LHCN-M2 (cell line): ENCODE data around the gene SLC22A23. TPM values are rescaled to one million over a fixed set of nuclear protein-coding genes. Genes with fewer than 3 reads are reported as not detected.
A peak's percentile ranks its signal among the peaks of the same experiment; 100 is the strongest.

Experiments used
- DNase-seq: peaks from one replicate; pipeline ENCODE4 v3.0.0-alpha.2; 2012; ENCODE audit warnings: low read depth
- total RNA-seq: library from RNA; depleted of rRNA; stranded (reverse); fragments of >200 nt; gene quantifications from 2 replicates; pipeline ENCODE4 v1.2.3, GENCODE V29; 2014

The SLC22A23 gene
- total RNA-seq, 1 experiment from 2014 or later, result 1.6 TPM

GRCh38 chr6:3272911-3273547 is 183.8 kb downstream of the SLC22A23 start:
- DNase-seq, result no peak

- DNase-seq, result no peak
Observed at GRCh38 chr6:3271756-3272155, 185.1 kb downstream of the SLC22A23 start.

DNA sequence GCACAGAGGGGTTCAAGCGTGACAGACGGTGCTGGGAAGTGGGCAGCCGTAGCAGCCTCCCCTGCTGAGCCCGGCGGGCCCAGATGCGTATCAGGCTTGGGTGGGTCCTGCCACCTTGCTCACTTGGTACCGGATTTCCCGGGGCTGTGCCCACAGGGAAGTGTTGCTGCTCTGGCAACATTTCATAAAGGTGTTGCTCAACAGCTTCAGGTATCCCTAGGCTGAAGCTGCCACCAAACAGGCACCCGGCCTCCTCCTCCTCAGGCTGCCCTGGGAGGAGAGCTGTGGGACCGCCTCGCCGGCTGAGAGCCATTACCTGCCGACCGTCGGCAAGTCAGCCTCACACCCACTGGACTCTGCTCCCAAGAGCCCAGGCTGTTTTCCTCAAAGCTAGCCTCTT is 186.6 kb downstream of the SLC22A23 start:
- no peak for DNase-seq

GRCh38 chr6:3269281-3269975 is 187.4 kb downstream of the SLC22A23 start:
- no peak for DNase-seq

GRCh38 chr6:3268680-3269079 is 188.2 kb downstream of the SLC22A23 start:
- DNase-seq, result no peak

DNA sequence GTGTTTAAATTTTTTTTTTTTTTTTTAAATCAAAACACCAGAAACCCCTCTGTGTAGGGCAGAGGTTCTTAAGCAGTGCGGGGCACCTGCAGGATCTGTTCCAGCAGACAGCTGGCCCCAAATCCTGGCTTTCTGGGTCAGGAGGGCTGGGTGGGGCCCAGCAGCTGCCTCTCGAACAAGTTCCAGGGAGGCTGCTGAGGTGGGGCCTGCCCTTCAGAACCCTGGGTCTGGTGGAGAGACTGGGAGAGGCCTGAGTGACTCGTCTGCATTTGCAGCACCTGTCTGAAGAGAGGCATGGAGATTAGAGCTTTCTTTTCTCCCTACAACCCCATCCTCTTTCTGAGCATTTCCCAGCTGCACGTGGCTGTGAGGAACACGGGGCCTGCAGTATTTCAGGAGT is 189.7 kb downstream of the SLC22A23 start:
- DNase-seq, result no peak

- no peak for DNase-seq
Observed at GRCh38 chr6:3266170-3266569, 190.7 kb downstream of the SLC22A23 start.

GRCh38 chr6:3265671-3266070 is 191.2 kb downstream of the SLC22A23 start:
- DNase-seq, result peak; percentile 26

DNA sequence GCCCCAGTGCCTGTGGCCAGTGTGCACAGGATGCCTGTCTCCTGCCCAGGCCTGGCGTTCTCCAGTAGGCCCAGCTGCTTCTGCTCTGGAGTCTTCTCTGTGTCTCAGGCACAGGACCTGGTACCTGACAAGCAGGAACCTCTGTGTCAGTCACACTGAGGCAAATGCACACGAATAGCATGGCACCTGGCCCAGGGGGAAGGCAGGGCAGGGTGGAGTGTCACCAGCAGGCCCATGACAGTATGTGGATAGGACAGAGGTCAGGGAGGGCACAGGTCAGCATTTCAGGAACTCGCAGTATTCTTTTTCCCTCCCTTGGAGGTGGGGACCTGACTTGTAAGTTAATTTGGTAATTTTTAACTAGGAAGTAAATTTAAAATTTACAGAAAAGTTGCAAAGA is 192.5 kb downstream of the SLC22A23 start:
- DNase-seq, result no peak

- DNase-seq, result peak; percentile 75
Observed at GRCh38 chr6:3263096-3263495, 193.8 kb downstream of the SLC22A23 start.

GRCh38 chr6:3261921-3262320 is 194.9 kb downstream of the SLC22A23 start:
- DNase-seq, result no peak

- no peak for DNase-seq
Observed at GRCh38 chr6:3261518-3261820, 195.4 kb downstream of the SLC22A23 start.

DNA sequence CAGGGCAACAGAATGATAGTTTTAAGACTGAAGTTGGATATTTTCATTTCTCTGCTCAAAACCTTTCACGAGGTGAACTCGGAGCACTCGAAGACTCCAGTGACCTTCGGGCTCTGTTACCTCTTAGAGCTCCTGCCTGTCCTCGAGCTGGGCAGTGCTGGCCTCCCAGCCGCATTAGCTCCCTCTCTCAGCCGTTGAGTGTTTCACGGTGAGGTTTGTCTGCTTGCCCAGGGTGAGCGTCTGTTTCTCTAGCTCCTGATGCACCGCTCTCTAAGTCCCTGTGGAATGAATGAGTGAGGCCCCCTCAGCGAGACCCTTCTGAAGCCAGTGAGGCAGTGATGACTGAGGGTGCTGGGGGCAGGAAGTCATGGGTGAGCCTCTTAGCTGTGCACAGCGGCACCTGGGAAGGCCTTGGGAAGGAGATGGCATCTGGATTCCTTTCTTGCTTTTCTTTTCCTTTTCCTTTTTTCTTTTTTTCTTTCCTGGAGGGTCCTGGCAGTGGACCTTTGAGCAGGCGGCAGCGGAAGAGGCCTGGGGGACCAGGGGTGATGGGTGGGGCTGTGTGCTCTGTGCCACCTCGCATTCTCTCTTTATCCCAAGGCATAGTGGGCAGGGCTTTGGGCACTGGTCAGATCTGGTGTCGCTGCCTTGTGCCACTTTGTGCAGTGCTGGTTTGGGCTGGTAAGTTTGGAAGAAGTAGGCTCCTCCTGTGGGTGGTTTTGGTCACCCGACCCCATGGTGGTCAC is 195.9 kb downstream of the SLC22A23 start:
- DNase-seq, result no peak

- DNase-seq, result no peak
Observed at GRCh38 chr6:3260296-3260695, 196.6 kb downstream of the SLC22A23 start.

DNA sequence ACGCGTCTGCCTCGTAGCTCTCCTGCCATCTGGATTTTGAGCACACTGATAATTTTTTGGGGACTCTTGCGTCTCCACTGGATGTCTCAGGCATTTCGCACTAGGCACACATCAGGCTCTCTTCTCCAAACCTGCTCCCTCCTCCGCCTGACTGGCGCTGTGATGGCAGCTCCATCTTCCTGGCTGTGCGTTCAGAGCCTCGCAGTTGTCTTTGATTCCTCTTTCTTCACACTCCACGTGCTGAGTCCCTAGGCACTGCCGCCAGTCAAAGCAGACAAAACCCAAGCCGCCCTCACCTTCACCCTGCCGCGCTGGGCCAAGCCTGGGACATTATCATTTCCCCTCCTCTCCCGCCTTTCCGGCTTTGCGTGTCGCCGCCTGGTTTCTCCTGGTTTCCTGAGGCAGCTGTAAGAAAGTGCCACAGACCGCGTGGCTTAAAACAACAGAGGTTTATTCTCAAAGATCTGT is 197.3 kb downstream of the SLC22A23 start:
- peak; percentile 55 for DNase-seq

GRCh38 chr6:3258720-3259490 is 197.9 kb downstream of the SLC22A23 start, which contains the start of gene PSMG4:
TSS of gene PSMG4 (plus strand) at chr6:3258947. CDS start at chr6:3259023, 76 bp downstream.
- DNase-seq, result peak; percentile 84

DNA sequence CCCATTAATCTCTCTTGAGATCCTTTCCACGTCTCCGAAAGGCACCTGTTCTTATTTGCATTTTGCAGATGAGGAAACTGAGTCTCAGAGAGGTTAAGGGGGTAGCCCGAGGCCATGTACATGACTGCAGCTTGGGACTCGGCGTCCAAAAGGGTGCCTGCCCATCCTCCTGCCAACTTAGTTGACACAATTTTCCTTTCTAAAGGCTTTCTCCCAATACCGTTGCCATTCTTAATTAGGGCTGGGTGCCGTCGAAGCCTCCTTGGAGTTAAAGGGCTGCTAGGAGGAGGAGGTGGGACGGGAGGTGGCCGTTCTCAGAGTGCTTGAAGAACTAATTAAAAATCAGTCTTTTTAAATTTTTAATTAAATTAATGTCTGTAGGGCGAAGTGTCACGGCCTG is 198.6 kb downstream of the SLC22A23 start:
- DNase-seq, result no peak

- DNase-seq, result no peak
Observed at GRCh38 chr6:3253597-3253961, 203.3 kb downstream of the SLC22A23 start.

DNA sequence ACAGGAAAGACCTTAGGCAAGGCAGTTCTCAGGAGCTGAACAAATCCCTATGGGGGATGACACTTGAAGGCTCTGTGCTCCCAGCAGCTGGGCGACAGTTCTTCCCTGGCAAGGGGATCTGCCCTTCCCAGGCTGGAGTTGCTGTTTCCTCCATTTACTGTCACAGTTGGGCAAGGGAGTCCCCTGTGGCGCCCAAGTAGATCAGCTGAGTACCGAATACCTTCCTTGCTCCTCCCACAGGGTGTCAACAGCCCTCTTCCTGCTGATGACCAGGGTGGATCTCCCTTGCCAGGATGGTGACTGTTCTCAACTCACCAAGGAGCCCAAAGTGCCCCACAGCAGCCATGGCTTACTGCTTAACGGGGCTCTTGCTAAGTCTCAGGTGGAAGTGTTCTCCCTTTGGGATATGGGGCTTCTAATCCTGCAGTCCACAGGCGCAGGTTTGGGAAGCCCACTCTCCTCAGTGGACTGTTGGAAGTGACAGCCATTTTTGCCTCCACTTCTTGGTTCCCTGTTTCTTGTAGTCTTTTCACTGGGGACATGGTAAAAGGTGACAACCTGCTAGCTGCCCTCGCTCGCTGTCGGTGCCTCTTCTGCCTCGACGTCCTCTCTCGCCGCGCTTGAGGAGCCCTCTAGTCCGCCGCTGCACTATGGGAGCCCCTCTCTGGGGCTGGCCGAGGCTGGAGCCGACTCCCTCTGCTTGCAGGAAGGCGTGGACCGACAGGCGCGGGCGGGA is 203.8 kb downstream of the SLC22A23 start:
- no peak for DNase-seq

DNA sequence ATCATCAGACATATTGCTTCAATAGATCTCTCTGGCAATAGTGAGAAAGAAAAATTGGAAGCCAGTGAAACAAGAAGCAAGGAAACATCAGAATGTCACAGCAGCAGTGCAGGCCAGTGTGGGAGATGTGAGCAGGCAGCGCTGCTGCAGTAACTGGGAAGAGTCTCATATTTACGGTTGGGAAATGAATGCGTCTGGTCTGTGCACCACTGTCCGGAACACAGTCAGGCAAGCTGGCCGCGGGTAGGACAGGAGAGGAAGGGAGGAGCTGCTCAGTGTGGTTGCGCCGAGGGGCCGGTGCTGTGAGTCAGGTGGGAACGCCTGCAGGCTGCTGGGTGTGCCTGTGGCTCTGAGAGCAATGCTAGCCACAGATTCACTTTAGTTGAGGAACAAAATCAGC is 204.5 kb downstream of the SLC22A23 start:
- DNase-seq, result no peak
